GM12878 (cell line): Measurements from ENCODE around the gene OAF. TPM values are rescaled to one million over a fixed set of nuclear protein-coding genes. Genes with fewer than 3 reads are reported as not detected.

ENCODE experiments used
- ATAC-seq: fragments of 200-7000 bp; cut with Tn5 transposase; 3 replicates; pipeline ENCODE4 v1.9.1; 2020; ENCODE audit warnings: mild to moderate bottlenecking, moderate library complexity
- BruUV-seq: library from RNA; stranded (reverse); fragments of 400-500 nt; replicated peaks from 2 replicates; lab custom pipeline; 2021; lab: Mats Ljungman, UMichigan
- CTCF ChIA-PET: fragments of 300-600 bp; sonication (Branson Sonifier 250); formaldehyde crosslinking; extraction: SDS; loops from one replicate; lab custom pipeline; 2021; ENCODE audit warnings: inconsistent platforms; lab: Yijun Ruan, JAX
- POLR2A ChIA-PET: fragments of 350-600 bp; formaldehyde crosslinking; extraction: SDS; loops from one replicate; lab custom pipeline; 2021; ENCODE audit warnings: inconsistent platforms; lab: Charles Lee
- RAD21 ChIA-PET: fragments of 300-600 bp; sonication (Branson Sonifier 250); formaldehyde crosslinking; loops from one replicate; lab custom pipeline; 2023; ENCODE audit warnings: antibody characterized with exemption; ENCODE audit not compliant: unreplicated experiment; lab: Charles Lee
- SMC1A ChIA-PET: fragments of 300-600 bp; sonication (Branson Sonifier 250); formaldehyde crosslinking; loops from one replicate; lab custom pipeline; 2023; ENCODE audit not compliant: unreplicated experiment, uncharacterized antibody; lab: Charles Lee
- DNase-seq: peaks from one replicate; pipeline ENCODE4 v3.0.0-alpha.2; 2011; ENCODE audit warnings: low read depth, low spot score
- FAIRE-seq: peaks from 3 replicates; lab custom pipeline; 2011; peaks lifted over from hg19 to GRCh38; lab: Jason Lieb, UNC
- H2AFZ ChIP-seq: 2 replicates; pipeline ENCODE4 v1.6.0; 2011; ENCODE audit warnings: low read depth, low read length, control low read depth; ENCODE audit not compliant: control insufficient read depth
- H3K27ac ChIP-seq: 2 replicates; pipeline ENCODE4 v1.5.1; 2011; ENCODE audit warnings: control low read depth; ENCODE audit not compliant: control insufficient read depth, insufficient read depth
- H3K27me3 ChIP-seq, 2 experiments: replicated peaks in 1 of 2; 2 replicates each; pipeline versions ENCODE4 v1.6.0 to v1.6.1; 2011; ENCODE audit warnings: low read length in 1 of 2; ENCODE audit not compliant: control insufficient read depth in 2 of 2, insufficient read depth in 2 of 2
- H3K36me3 ChIP-seq, 2 experiments: 2 replicates each; pipeline ENCODE4 v1.5.1; 2011; ENCODE audit warnings: low read length in 1 of 2; ENCODE audit not compliant: control insufficient read depth in 2 of 2, insufficient read depth in 2 of 2
- H3K4me1 ChIP-seq: 2 replicates; pipeline ENCODE4 v1.6.1; 2011; ENCODE audit warnings: mild to moderate bottlenecking, low read length, moderate library complexity, mixed read lengths; ENCODE audit not compliant: control insufficient read depth, insufficient read depth
- H3K4me2 ChIP-seq: 2 replicates; pipeline ENCODE4 v1.6.0; 2011; ENCODE audit warnings: control low read depth; ENCODE audit not compliant: control insufficient read depth, insufficient read depth
- H3K4me3 ChIP-seq: fragments of 200-600 bp; sonication (generic); 2 replicates; pipeline ENCODE4 v1.5.1; 2016
- H3K79me2 ChIP-seq: 2 replicates; pipeline ENCODE4 v1.6.0; 2011; ENCODE audit warnings: low read length; ENCODE audit not compliant: control insufficient read depth, insufficient read depth
- H3K9ac ChIP-seq: 2 replicates; pipeline ENCODE4 v1.8.0; 2011; ENCODE audit warnings: low read length, control low read depth, mixed read lengths; ENCODE audit not compliant: control insufficient read depth, insufficient read depth
- H3K9me3 ChIP-seq: replicated peaks from 3 replicates; pipeline ENCODE4 v1.5.1; 2011; ENCODE audit warnings: mild to moderate bottlenecking, low read length; ENCODE audit not compliant: control insufficient read depth, insufficient read depth
- H4K20me1 ChIP-seq: 2 replicates; pipeline ENCODE4 v1.6.0; 2011; ENCODE audit not compliant: control insufficient read depth, insufficient read depth
- BACH1 ChIP-seq: fragments of 450-650 bp; IDR thresholded peaks from 2 replicates; pipeline ENCODE4 v1.6.1; 2017; ENCODE audit warnings: mild to moderate bottlenecking, borderline replicate concordance
- CBX5 ChIP-seq: sonication (generic); IDR thresholded peaks from 2 replicates; pipeline ENCODE4 v1.6.1; 2016; ENCODE audit warnings: low read depth, moderate library complexity, mild to moderate bottlenecking, inconsistent platforms
- DPF2 ChIP-seq: fragments of 450-650 bp; IDR thresholded peaks from 2 replicates; pipeline ENCODE4 v1.6.1; 2017; ENCODE audit warnings: mild to moderate bottlenecking
- ETV6 ChIP-seq, 2 experiments: fragments of 450-650 bp in 1 of 2; IDR thresholded peaks in 1 of 2; conservative IDR thresholded peaks in 1 of 2; 2 replicates each; pipeline ENCODE4 v1.6.1; 2014; ENCODE audit warnings: antibody characterized with exemption in 1 of 2, borderline replicate concordance in 1 of 2, low read depth in 1 of 2, mild to moderate bottlenecking in 1 of 2, moderate library complexity in 1 of 2
- HDAC2 ChIP-seq: fragments of 200-600 bp; sonication (generic); IDR thresholded peaks from 2 replicates; pipeline ENCODE4 v1.6.1; 2017
- IKZF1 ChIP-seq: fragments of 450-650 bp; conservative IDR thresholded peaks from 2 replicates; pipeline ENCODE4 v1.6.1; 2017; ENCODE audit warnings: antibody characterized with exemption, mild to moderate bottlenecking
- JUND ChIP-seq: IDR thresholded peaks from 2 replicates; pipeline ENCODE4 v1.6.1; 2012; ENCODE audit warnings: low read depth, mild to moderate bottlenecking, low read length, improper control_type of control experiment, moderate library complexity
- MLLT1 ChIP-seq: fragments of 450-650 bp; IDR thresholded peaks from 2 replicates; pipeline ENCODE4 v1.6.1; 2016; ENCODE audit warnings: mild to moderate bottlenecking
- RBBP5 ChIP-seq: fragments of 200-600 bp; sonication (generic); conservative IDR thresholded peaks from 2 replicates; pipeline ENCODE4 v1.6.1; 2016
- RELA ChIP-seq: fragments of 450-650 bp; IDR thresholded peaks from 2 replicates; pipeline ENCODE4 v1.8.0; 2014; ENCODE audit warnings: borderline replicate concordance; ENCODE audit not compliant: partially characterized antibody
- SIN3A ChIP-seq: IDR thresholded peaks from 2 replicates; pipeline ENCODE4 v1.6.1; 2012; ENCODE audit warnings: low read depth, low read length, improper control_type of control experiment
- SPI1 ChIP-seq: IDR thresholded peaks from 2 replicates; pipeline ENCODE4 v1.6.1; 2011; ENCODE audit warnings: low read depth, mild to moderate bottlenecking, low read length, moderate library complexity, borderline replicate concordance; ENCODE audit not compliant: insufficient read depth
- TCF3 ChIP-seq: IDR thresholded peaks from 2 replicates; pipeline ENCODE4 v1.6.1; 2012; ENCODE audit warnings: low read depth, mild to moderate bottlenecking, low read length, borderline replicate concordance; ENCODE audit not compliant: insufficient read depth
- WGBS: methylation state at CpG from one replicate; pipeline ENCODE4 v1.1.6; 2016; ENCODE audit warnings: low lambda C conversion rate; ENCODE audit not compliant: insufficient replicate concordance, insufficient coverage; ENCODE audit errors: missing lambda C conversion rate; 5-methylcytosine and 5-hydroxymethylcytosine counted together
- in situ Hi-C: fragments of 300-500 bp; cut with MboI; formaldehyde crosslinking; loops from 9 replicates; pipeline ENCODE4 v1.14.3; 2018; ENCODE audit warnings: mixed read lengths
- intact Hi-C: fragments of 100-400 bp; cut with micrococcal nuclease; formaldehyde crosslinking; loops from one replicate; pipeline ENCODE4 v1.14.2; 2022; ENCODE audit not compliant: unreplicated experiment
- polyA plus RNA-seq, 11 experiments: library from polyadenylated mRNA; depleted of rRNA in 4 of 11; unstranded in 6 of 11; stranded (reverse) in 5 of 11; fragments of >200 nt; fragmentation: Nextera tagmentation in 4 of 11; fragmentation: Illumina TruSeq in 1 of 11; extraction: Ambion mirVana in 4 of 11; extraction: Trizol in 1 of 11; gene quantifications; 1 replicate in 1 of 11; 2 replicates in 10 of 11; pipeline versions ENCODE4 v1.2.1 to v1.2.3, GENCODE V29; 2011 to 2016; ENCODE audit warnings: inconsistent platforms in 2 of 11, missing spikeins in 2 of 11, low read depth in 1 of 11
- total RNA-seq, 4 experiments: library from RNA; depleted of rRNA in 3 of 4; stranded (reverse); fragments of >200 nt in 3 of 4; fragmentation: Illumina TruSeq in 1 of 4; extraction: Trizol in 1 of 4; gene quantifications; 2 replicates each; pipeline versions ENCODE4 v1.2.1 to v1.2.3, GENCODE V29; 2013 to 2021
- TF ChIP-seq, protein P1 (sequence below): fragments of 450-650 bp; IDR thresholded peaks from 2 replicates; pipeline ENCODE4 v1.6.1; 2016; ENCODE audit warnings: mild to moderate bottlenecking
- TF ChIP-seq, protein P2 (sequence below): IDR thresholded peaks from 2 replicates; pipeline ENCODE4 v1.6.1; 2012; ENCODE audit warnings: low read depth, low read length, improper control_type of control experiment
- TF ChIP-seq, protein P3 (sequence below): fragments of 450-650 bp; IDR thresholded peaks from 2 replicates; pipeline ENCODE4 v1.6.1; 2017; ENCODE audit warnings: low read depth, mild to moderate bottlenecking, moderate library complexity

Gene OAF
- total and polyA plus RNA-seq, 10 of the 15 experiments (the other 5 are each of a cell fraction or from before 2014, with no cell fraction given) = 0.10 to 4.7 (median 1.1) TPM

- BruUV-seq = no TSS peak
- TF ChIP-seq, protein P1, sequence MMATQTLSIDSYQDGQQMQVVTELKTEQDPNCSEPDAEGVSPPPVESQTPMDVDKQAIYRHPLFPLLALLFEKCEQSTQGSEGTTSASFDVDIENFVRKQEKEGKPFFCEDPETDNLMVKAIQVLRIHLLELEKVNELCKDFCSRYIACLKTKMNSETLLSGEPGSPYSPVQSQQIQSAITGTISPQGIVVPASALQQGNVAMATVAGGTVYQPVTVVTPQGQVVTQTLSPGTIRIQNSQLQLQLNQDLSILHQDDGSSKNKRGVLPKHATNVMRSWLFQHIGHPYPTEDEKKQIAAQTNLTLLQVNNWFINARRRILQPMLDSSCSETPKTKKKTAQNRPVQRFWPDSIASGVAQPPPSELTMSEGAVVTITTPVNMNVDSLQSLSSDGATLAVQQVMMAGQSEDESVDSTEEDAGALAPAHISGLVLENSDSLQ = no peak
- no peak for TF ChIP-seq TCF3
- TF ChIP-seq MLLT1 = no peak
- no peak for TF ChIP-seq JUND
- TF ChIP-seq SIN3A = no peak
- TF ChIP-seq RBBP5 = no peak
- TF ChIP-seq, protein P2, sequence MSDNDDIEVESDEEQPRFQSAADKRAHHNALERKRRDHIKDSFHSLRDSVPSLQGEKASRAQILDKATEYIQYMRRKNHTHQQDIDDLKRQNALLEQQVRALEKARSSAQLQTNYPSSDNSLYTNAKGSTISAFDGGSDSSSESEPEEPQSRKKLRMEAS = no peak
- TF ChIP-seq SPI1 = no peak
- TF ChIP-seq ETV6 (conservative IDR thresholded peaks at IDR 0.05 in 1 of 2, IDR thresholded peaks at IDR 0.05 in 1 of 2; ENCODE audit: borderline replicate concordance in 1 of 2, low read depth in 1 of 2) = no peak
- TF ChIP-seq IKZF1 = no peak
- no peak for TF ChIP-seq HDAC2
- TF ChIP-seq DPF2 = no peak
- TF ChIP-seq BACH1 = no peak
- TF ChIP-seq CBX5 = no peak
- no peak for TF ChIP-seq RELA
- TF ChIP-seq, protein P3, sequence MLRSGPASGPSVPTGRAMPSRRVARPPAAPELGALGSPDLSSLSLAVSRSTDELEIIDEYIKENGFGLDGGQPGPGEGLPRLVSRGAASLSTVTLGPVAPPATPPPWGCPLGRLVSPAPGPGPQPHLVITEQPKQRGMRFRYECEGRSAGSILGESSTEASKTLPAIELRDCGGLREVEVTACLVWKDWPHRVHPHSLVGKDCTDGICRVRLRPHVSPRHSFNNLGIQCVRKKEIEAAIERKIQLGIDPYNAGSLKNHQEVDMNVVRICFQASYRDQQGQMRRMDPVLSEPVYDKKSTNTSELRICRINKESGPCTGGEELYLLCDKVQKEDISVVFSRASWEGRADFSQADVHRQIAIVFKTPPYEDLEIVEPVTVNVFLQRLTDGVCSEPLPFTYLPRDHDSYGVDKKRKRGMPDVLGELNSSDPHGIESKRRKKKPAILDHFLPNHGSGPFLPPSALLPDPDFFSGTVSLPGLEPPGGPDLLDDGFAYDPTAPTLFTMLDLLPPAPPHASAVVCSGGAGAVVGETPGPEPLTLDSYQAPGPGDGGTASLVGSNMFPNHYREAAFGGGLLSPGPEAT = no peak
These were observed 13.5 kb upstream of the OAF start for GRCh38 chr11:120197251-120197891.

More at GRCh38 chr11:120197251-120197891, 13.5 kb upstream of the OAF start:
- H3K4me2 ChIP-seq = no peak overlapping the region
- no peak overlapping the region for H3K27ac ChIP-seq
- FAIRE-seq = no peak
- no peaks in the 10 kb centered on the region for H3K79me2 ChIP-seq
- ATAC-seq = no peak
- H3K27me3 ChIP-seq = peaks cover 0 to 2% of the 10 kb centered on the region in 2 experiments; a peak in 3 of 4 replicates
- in situ Hi-C loops (no loop called here), intact Hi-C loops (no loop called here)
- no peaks in the 10 kb centered on the region for H3K4me1 ChIP-seq
- RAD21 ChIA-PET = no interaction called here
- WGBS = 42% methylated on average over 9 of the region's 14 CpGs
- no peak overlapping the region for H3K9ac ChIP-seq
- SMC1A ChIA-PET = no interaction called here
- POLR2A ChIA-PET = no interaction called here
- no peak for DNase-seq
- H4K20me1 ChIP-seq = no peaks in the 10 kb centered on the region
- H3K9me3 ChIP-seq = no peaks in the 10 kb centered on the region
- CTCF ChIA-PET = interaction anchor here (0.9 kb wide), 1 partner anchor 32 kb away, joined by 3 read pairs; no protein-coding TSS in a partner anchor
- no peak overlapping the region for H3K4me3 ChIP-seq
- no peak overlapping the region for H2AFZ ChIP-seq
- H3K36me3 ChIP-seq = no peaks in the 10 kb centered on the region
